Measurements from ENCODE around the gene RPL26. TPM values are rescaled to one million over a fixed set of nuclear protein-coding genes. Genes with fewer than 3 reads are reported as not detected.

RPL26 gene
- total RNA-seq, 4 donors from 2014 or later, result 1,787 to 4,050 (median 3,181) TPM

DNA sequence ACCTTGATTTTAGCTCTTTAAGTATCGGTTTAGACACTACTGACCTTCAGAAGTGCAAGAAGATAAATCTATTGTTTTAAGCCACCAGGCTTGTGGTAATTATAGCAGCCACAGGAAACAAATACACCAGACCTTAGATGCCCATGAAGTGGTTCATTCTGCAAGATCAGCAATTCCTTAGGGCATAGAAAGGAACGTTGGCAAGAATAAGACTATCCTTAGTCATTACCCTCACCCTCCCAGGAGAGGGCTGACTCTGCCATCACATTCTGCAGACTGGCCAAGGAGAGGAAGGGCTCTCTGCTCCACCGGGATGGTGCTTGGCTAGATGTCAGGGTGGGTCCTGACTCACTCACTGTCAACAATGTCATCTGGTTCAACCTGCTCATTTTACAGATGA, 38.6 kb upstream of the RPL26 start:
- TF ChIP-seq, protein P1, sequence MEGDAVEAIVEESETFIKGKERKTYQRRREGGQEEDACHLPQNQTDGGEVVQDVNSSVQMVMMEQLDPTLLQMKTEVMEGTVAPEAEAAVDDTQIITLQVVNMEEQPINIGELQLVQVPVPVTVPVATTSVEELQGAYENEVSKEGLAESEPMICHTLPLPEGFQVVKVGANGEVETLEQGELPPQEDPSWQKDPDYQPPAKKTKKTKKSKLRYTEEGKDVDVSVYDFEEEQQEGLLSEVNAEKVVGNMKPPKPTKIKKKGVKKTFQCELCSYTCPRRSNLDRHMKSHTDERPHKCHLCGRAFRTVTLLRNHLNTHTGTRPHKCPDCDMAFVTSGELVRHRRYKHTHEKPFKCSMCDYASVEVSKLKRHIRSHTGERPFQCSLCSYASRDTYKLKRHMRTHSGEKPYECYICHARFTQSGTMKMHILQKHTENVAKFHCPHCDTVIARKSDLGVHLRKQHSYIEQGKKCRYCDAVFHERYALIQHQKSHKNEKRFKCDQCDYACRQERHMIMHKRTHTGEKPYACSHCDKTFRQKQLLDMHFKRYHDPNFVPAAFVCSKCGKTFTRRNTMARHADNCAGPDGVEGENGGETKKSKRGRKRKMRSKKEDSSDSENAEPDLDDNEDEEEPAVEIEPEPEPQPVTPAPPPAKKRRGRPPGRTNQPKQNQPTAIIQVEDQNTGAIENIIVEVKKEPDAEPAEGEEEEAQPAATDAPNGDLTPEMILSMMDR (IDR thresholded peaks at IDR 0.05), result no peak
- no peak for TF ChIP-seq POLR2A (IDR thresholded peaks at IDR 0.05)
- TF ChIP-seq EP300 (IDR thresholded peaks at IDR 0.05), result no peak
- no peak for TF ChIP-seq POLR2AphosphoS5 (IDR thresholded peaks at IDR 0.05)
- Histone ChIP-seq H3K27ac (no peak overlapping the region), H3K9me3 (no peaks in the 10 kb centered on the region), H3K36me3 (no peaks in the 10 kb centered on the region), H3K27me3 (no peaks in the 10 kb centered on the region), H3K4me3 (no peak overlapping the region), H3K4me1 (peaks cover 0 to 16% (median 5%) of the 10 kb centered on the region in 3 donors)
- 21 to 60% methylated on average over 2 to 3 of the region's 3 CpGs for WGBS, 2 donors (ENCODE audit: low coverage in 1 of 2)
- no peak for ATAC-seq

DNA sequence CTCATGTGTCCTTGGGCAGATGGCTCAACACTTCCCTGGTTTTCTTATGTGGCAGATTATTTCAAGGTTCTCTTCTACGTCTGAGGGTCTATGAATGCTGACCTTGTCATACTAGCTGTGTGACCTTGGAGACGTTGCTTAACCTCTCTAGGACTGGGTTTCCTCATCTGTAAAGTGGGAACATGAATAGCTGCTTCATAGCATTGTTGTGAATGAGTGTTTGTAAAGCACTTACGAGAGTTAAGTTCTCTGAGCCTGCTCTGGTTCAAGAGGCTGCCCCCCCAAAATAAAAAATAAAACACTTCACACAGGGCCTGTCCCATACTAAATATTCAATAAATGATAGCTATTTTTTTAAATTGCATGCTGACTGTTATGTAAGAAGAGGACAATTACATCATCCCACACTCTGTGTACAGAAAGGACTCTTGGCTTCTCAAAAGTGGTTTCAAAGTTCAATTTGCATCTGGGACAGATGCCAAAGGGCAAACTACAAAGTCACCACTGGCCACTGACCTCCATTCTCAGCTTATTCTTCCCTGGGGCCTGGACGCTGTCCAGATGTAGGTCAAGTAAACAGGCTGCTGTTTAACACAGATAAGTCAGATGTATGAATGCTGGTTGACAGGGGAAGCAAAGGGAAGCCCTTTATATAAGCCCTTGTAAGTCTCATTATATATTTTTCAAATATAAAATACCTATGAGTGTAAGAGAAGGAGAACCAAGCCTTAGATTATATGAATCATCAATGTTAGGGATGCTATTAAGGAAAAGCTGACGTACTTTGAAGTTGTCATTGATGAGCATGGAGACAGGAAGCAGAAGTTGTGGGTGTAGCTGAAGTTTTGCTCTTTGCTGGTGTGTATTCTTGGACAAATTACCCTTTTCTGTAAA, 37.3 kb upstream of the RPL26 start:
- no peak overlapping the region for H3K4me3 ChIP-seq
- H3K9me3 ChIP-seq, result no peaks in the 10 kb centered on the region
- 24 to 29% methylated on average over 2 to 5 of the region's 5 CpGs for WGBS, 2 donors (ENCODE audit: low coverage in 1 of 2)
- H3K36me3 ChIP-seq, result no peaks in the 10 kb centered on the region
- peak overlapping the region in 3 of 4 donors; percentile 11 to 51 (median 49) for H3K27ac ChIP-seq
- peaks cover 0 to 16% (median 5%) of the 10 kb centered on the region in 3 donors for H3K4me1 ChIP-seq
- peak; percentile 76 for ATAC-seq
- TF ChIP-seq POLR2AphosphoS5 (IDR thresholded peaks at IDR 0.05), result peak; percentile 65
- TF ChIP-seq, protein P1 (IDR thresholded peaks at IDR 0.05), result no peak
- peaks cover 10% of the 10 kb centered on the region for H3K27me3 ChIP-seq

DNA sequence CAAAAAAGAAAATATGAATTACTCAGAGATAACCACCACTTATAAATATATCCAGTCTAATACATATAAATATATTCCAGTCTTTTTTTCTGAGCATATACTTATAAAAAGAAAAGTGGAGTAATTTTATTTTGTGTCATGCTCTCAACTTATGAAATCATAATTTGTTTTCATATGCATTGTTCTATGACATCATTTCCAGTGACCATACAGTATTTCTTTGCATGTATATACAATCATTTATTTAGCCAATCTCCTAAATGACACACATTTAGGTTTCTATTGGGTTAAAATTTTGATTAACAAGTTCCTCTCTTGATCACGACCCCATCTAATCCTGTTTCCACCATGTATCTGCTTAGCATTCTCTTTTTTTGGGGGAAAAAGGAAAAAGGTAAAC, 36.3 kb upstream of the RPL26 start:
- 43 to 90% methylated on average over 1 of the region's 1 CpG for WGBS, 2 donors (ENCODE audit: low coverage in 1 of 2)
- Histone ChIP-seq H3K27ac (no peak overlapping the region), H3K9me3 (no peaks in the 10 kb centered on the region), H3K4me3 (no peak overlapping the region), H3K4me1 (peaks cover 0 to 16% (median 5%) of the 10 kb centered on the region in 3 donors), H3K27me3 (peaks cover 20% of the 10 kb centered on the region), H3K36me3 (no peaks in the 10 kb centered on the region)
- ATAC-seq, result no peak
- no peak for TF ChIP-seq POLR2AphosphoS5 (IDR thresholded peaks at IDR 0.05)
- TF ChIP-seq, protein P1 (IDR thresholded peaks at IDR 0.05), result no peak
- no peak for TF ChIP-seq POLR2A (IDR thresholded peaks at IDR 0.05)
- no peak for TF ChIP-seq EP300 (IDR thresholded peaks at IDR 0.05)

DNA sequence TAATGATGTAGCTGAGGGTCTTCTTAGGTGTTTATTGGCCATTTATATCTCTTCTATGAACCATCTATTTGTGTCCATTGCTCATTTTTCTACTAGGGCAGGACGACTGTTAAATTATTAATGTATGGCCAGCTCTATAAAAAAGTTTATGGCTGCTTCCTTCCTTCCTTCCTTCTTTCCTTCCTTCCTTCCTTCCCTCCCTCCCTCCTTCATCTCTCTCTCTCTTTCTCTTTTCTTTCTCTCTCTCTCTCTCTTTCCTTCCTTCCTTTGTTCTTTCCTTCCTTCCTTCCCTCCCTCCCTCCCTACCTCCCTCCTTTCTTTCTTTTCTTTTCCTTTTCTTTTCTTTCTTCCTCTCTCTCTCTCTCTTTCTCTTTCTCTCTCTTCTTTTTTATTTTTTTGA, 35.5 kb upstream of the RPL26 start:
- TF ChIP-seq, protein P1 (IDR thresholded peaks at IDR 0.05), result no peak
- no peak for TF ChIP-seq POLR2AphosphoS5 (IDR thresholded peaks at IDR 0.05)
- H3K27me3 ChIP-seq, result peaks cover 22% of the 10 kb centered on the region
- H3K4me3 ChIP-seq, result no peak overlapping the region
- no peak overlapping the region for H3K27ac ChIP-seq
- ATAC-seq, result no peak
- 31 to 44% methylated on average over 1 of the region's 1 CpG for WGBS, 2 donors (ENCODE audit: low coverage in 1 of 2)
- no peaks in the 10 kb centered on the region for H3K36me3 ChIP-seq
- H3K9me3 ChIP-seq, result no peaks in the 10 kb centered on the region
- peaks cover 0 to 16% (median 5%) of the 10 kb centered on the region in 3 donors for H3K4me1 ChIP-seq

DNA sequence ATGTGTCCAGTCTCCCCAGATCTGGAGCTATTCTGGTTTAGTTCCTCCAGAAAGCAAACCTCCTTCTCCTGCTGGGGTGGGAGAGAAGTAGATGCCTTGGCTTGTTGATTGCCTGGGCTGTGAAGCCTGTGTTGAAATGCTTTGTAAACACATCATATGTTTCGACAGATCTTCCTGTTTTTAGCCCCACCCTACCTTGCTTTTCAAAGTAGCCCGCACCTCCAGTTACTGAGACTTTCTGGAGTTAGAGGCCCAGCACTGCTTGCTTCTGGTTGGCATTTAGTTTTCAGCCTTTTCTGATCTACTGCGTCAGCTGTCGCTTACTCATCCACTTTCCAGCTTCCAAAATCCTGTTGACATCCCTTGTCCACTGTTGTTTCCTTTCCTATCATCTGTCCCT, 34.8 kb upstream of the RPL26 start:
- ATAC-seq, result no peak
- peaks cover 0 to 16% (median 5%) of the 10 kb centered on the region in 3 donors for H3K4me1 ChIP-seq
- TF ChIP-seq POLR2A (IDR thresholded peaks at IDR 0.05) (no peak), POLR2AphosphoS5 (IDR thresholded peaks at IDR 0.05) (no peak), EP300 (IDR thresholded peaks at IDR 0.05) (no peak)
- TF ChIP-seq, protein P1 (IDR thresholded peaks at IDR 0.05), result no peak
- H3K4me3 ChIP-seq, result no peak overlapping the region
- H3K27ac ChIP-seq, result no peak overlapping the region
- H3K27me3 ChIP-seq, result peaks cover 22% of the 10 kb centered on the region
- H3K9me3 ChIP-seq, result no peaks in the 10 kb centered on the region
- no peaks in the 10 kb centered on the region for H3K36me3 ChIP-seq
- 87 to 89% methylated on average over 3 to 4 of the region's 4 CpGs for WGBS, 2 donors (ENCODE audit: low coverage in 1 of 2)
